Endothelial cell of umbilical vein (primary cell): Measurements from ENCODE around the gene SEZ6. TPM values are rescaled to one million over a fixed set of nuclear protein-coding genes. Genes with fewer than 3 reads are reported as not detected.

ENCODE experiments used
- BruUV-seq: library from RNA; stranded (reverse); fragments of 400-500 nt; replicated peaks from 2 replicates; lab custom pipeline; 2021; lab: Mats Ljungman, UMichigan
- CTCF ChIA-PET: fragments of 300-600, 350-600 bp; sonication (Branson Sonifier 250); formaldehyde crosslinking; loops from one replicate; lab custom pipeline; 2021; ENCODE audit warnings: antibody characterized with exemption, inconsistent platforms; lab: Charles Lee
- POLR2A ChIA-PET: fragments of 300-600, 350-600 bp; sonication (Branson Sonifier 250); formaldehyde crosslinking; loops from one replicate; lab custom pipeline; 2021; ENCODE audit warnings: antibody characterized with exemption, inconsistent platforms; lab: Charles Lee
- DNase-seq: peaks from one replicate; pipeline ENCODE4 v3.0.0-alpha.2; 2011; ENCODE audit warnings: low read depth, low spot score
- FAIRE-seq: peaks from 2 replicates; lab custom pipeline; 2011; peaks lifted over from hg19 to GRCh38; lab: Jason Lieb, UNC
- H2AFZ ChIP-seq: 2 replicates; pipeline ENCODE4 v1.6.0; 2012; ENCODE audit warnings: low read depth, low read length, control low read depth, inconsistent platforms
- H3K27ac ChIP-seq: 2 replicates; pipeline ENCODE4 v1.5.1; 2011; ENCODE audit warnings: low read depth, mild to moderate bottlenecking, control low read depth, low read length, moderate library complexity; ENCODE audit not compliant: insufficient read depth
- H3K27me3 ChIP-seq, 2 experiments: 2 replicates each; pipeline versions ENCODE4 v1.6.0 to v1.6.1; 2011; ENCODE audit warnings: low read length in 2 of 2, mixed read lengths in 1 of 2; ENCODE audit not compliant: control insufficient read depth in 2 of 2, insufficient read depth in 2 of 2
- H3K36me3 ChIP-seq, 2 experiments: 2 replicates in 1 of 2; 3 replicates in 1 of 2; pipeline ENCODE4 v1.5.1; 2011; ENCODE audit warnings: low read length in 2 of 2, mild to moderate bottlenecking in 1 of 2, moderate library complexity in 1 of 2; ENCODE audit not compliant: control insufficient read depth in 2 of 2, insufficient read depth in 2 of 2; ENCODE audit errors: extremely low read depth in 1 of 2
- H3K4me1 ChIP-seq: 3 replicates; pipeline ENCODE4 v1.5.1; 2011; ENCODE audit warnings: mild to moderate bottlenecking, low read length; ENCODE audit not compliant: control insufficient read depth, insufficient read depth; ENCODE audit errors: extremely low read depth
- H3K4me2 ChIP-seq: 2 replicates; pipeline ENCODE4 v1.6.1; 2011; ENCODE audit warnings: low read length, control low read depth, mixed read lengths; ENCODE audit not compliant: insufficient read depth
- H3K4me3 ChIP-seq, 3 experiments: fragments of 200-600 bp in 1 of 3; sonication (generic), shearing (Covaris generic) in 1 of 3; replicated peaks in 1 of 3; 2 replicates each; pipeline ENCODE4 v1.5.1; 2011 to 2016; ENCODE audit warnings: control low read depth in 3 of 3, low read length in 3 of 3, mild to moderate bottlenecking in 2 of 3, inconsistent platforms in 1 of 3, low read depth in 1 of 3, moderate library complexity in 1 of 3; ENCODE audit not compliant: insufficient read depth in 1 of 3
- H3K79me2 ChIP-seq: 2 replicates; pipeline ENCODE4 v1.6.0; 2012; ENCODE audit warnings: low read length, inconsistent platforms; ENCODE audit not compliant: control insufficient read depth, insufficient read depth
- H3K9ac ChIP-seq: replicated peaks from 2 replicates; pipeline ENCODE3; 2011; ENCODE audit warnings: low read length, control low read depth; ENCODE audit not compliant: insufficient read depth; ENCODE audit errors: extremely low read depth
- H3K9me1 ChIP-seq: replicated peaks from 3 replicates; pipeline ENCODE4 v1.6.0; 2011; ENCODE audit warnings: mild to moderate bottlenecking, low read length; ENCODE audit not compliant: control insufficient read depth, insufficient read depth; ENCODE audit errors: extremely low read depth
- H3K9me3 ChIP-seq: replicated peaks from 2 replicates; pipeline ENCODE4 v1.5.1; 2012; ENCODE audit warnings: low read length, inconsistent platforms; ENCODE audit not compliant: control insufficient read depth, insufficient read depth
- H4K20me1 ChIP-seq: replicated peaks from 2 replicates; pipeline ENCODE3; 2011; ENCODE audit warnings: mild to moderate bottlenecking, low read length; ENCODE audit not compliant: control insufficient read depth, insufficient read depth; ENCODE audit errors: extremely low read depth
- CTCF ChIP-seq, 2 donors: IDR thresholded peaks; 1 replicate in 1 of 2; 2 replicates in 1 of 2; pipeline ENCODE4 v1.5.1; 2011; ENCODE audit warnings: low read length in 2 of 2, mild to moderate bottlenecking in 2 of 2, moderate library complexity in 2 of 2, control low read depth in 1 of 2, inconsistent platforms in 1 of 2, low read depth in 1 of 2; ENCODE audit not compliant: insufficient read depth in 1 of 2; ENCODE audit errors: extremely low read depth in 1 of 2
- EZH2 ChIP-seq: IDR thresholded peaks from 2 replicates; pipeline ENCODE4 v1.6.1; 2012; ENCODE audit warnings: borderline replicate concordance, low read depth, mild to moderate bottlenecking, moderate library complexity, low read length, inconsistent platforms; ENCODE audit not compliant: severe bottlenecking
- FOS ChIP-seq: IDR thresholded peaks from 2 replicates; pipeline ENCODE4 v1.6.1; 2011; ENCODE audit warnings: mild to moderate bottlenecking, low read length, moderate library complexity, borderline replicate concordance; ENCODE audit not compliant: insufficient read depth
- GATA2 ChIP-seq: IDR thresholded peaks from 2 replicates; pipeline ENCODE4 v1.7.0; 2011; ENCODE audit warnings: low read depth, mild to moderate bottlenecking, moderate library complexity, mixed read lengths, low read length; ENCODE audit not compliant: insufficient read length, insufficient read depth
- JUN ChIP-seq: IDR thresholded peaks from 2 replicates; pipeline ENCODE4 v1.6.1; 2011; ENCODE audit warnings: borderline replicate concordance, low read depth; ENCODE audit not compliant: insufficient read length, insufficient read depth
- MAX ChIP-seq: IDR thresholded peaks from 2 replicates; pipeline ENCODE4 v1.6.1; 2011; ENCODE audit not compliant: insufficient read depth, insufficient read length
- MYC ChIP-seq: IDR thresholded peaks from one replicate; pipeline ENCODE4 v1.6.1; 2011; ENCODE audit warnings: mild to moderate bottlenecking, low read depth, low read length
- POLR2A ChIP-seq: IDR thresholded peaks from 2 replicates; pipeline ENCODE4 v1.6.1; 2012; ENCODE audit warnings: low read depth, mild to moderate bottlenecking, control low read depth, low read length
- POLR2AphosphoS5 ChIP-seq: IDR thresholded peaks from 2 replicates; pipeline ENCODE4 v1.6.1; 2012; ENCODE audit warnings: low read depth, mild to moderate bottlenecking, control low read depth, low read length, moderate library complexity; ENCODE audit not compliant: insufficient read depth
- dilution Hi-C: fragments of 300-500 bp; cut with MboI; formaldehyde crosslinking; loops from one replicate; pipeline ENCODE4 v1.15.0; 2019; ENCODE audit warnings: low sequenced_read_pairs; ENCODE audit not compliant: extremely low pct_ligation_motif_present
- intact Hi-C: fragments of 100-400 bp; cut with micrococcal nuclease; formaldehyde crosslinking; loops from one replicate; pipeline ENCODE4 v1.10.0; 2022
- polyA plus RNA-seq, 4 experiments: library from polyadenylated mRNA; depleted of rRNA in 3 of 4; stranded (reverse) in 3 of 4; unstranded in 1 of 4; fragments of >200 nt; gene quantifications; 2 replicates each; pipeline versions ENCODE4 v1.2.1 to v1.2.3, GENCODE V29; 2011 to 2012; ENCODE audit warnings: missing spikeins in 1 of 4
- total RNA-seq: library from RNA; stranded (reverse); gene quantifications from 2 replicates; pipeline ENCODE4 v1.2.3, GENCODE V29; 2021

The SEZ6 gene
- total and polyA plus RNA-seq, 2 donors (not counting 3 experiments of a cell fraction or from before 2014, with no cell fraction given): not detected

GRCh38 chr17:29014716-29015115, 8.9 kb upstream of the SEZ6 start:
- TF ChIP-seq FOS (no peak), GATA2 (no peak), CTCF (IDR thresholded peaks at IDR 0.05; ENCODE audit: extremely low read depth in 1 of 2, insufficient read depth in 1 of 2, low read depth in 1 of 2, low read length in 2 of 2) (no peak), MAX (no peak), POLR2AphosphoS5 (no peak), EZH2 (no peak), POLR2A (no peak), JUN (no peak), MYC (no peak)
- no peak overlapping the region for H3K27ac ChIP-seq
- BruUV-seq: no TSS peak
- H3K4me1 ChIP-seq: no peaks in the 10 kb centered on the region
- dilution Hi-C loops: no loop called here
- POLR2A ChIA-PET: no interaction called here
- DNase-seq (no peak), FAIRE-seq (no peak)
- no peaks in the 10 kb centered on the region for H3K36me3 ChIP-seq
- CTCF ChIA-PET: interaction anchor here (0.8 to 1.0 kb wide), 2 partner anchors 49 to 102 kb away, joined by 3 to 4 read pairs; no protein-coding TSS in a partner anchor
- H3K27me3 ChIP-seq: peaks cover 37 to 49% of the 10 kb centered on the region in 2 experiments
- H3K9me1 ChIP-seq: no peaks in the 10 kb centered on the region
- H3K9me3 ChIP-seq: no peaks in the 10 kb centered on the region
- no peak overlapping the region for H3K4me2 ChIP-seq
- intact Hi-C loops: no loop called here
- no peak overlapping the region for H2AFZ ChIP-seq
- H4K20me1 ChIP-seq: no peaks in the 10 kb centered on the region
- no peak overlapping the region for H3K9ac ChIP-seq
- no peak overlapping the region for H3K4me3 ChIP-seq
- H3K79me2 ChIP-seq: no peaks in the 10 kb centered on the region
